B cell (primary cell): Measurements from ENCODE around the gene TLE3. TPM values are rescaled to one million over a fixed set of nuclear protein-coding genes. Genes with fewer than 3 reads are reported as not detected.

ENCODE experiments used
- ATAC-seq: fragments of 200-7000 bp; cut with Tn5 transposase; one replicate; pipeline ENCODE4 v1.10.0; 2021; ENCODE audit warnings: low read depth, mild to moderate bottlenecking, moderate number of reproducible peaks, moderate library complexity
- CTCF ChIA-PET: fragments of 350-600 bp; sonication (Branson Sonifier 250); formaldehyde crosslinking; loops from one replicate; lab custom pipeline; 2021; ENCODE audit warnings: antibody characterized with exemption, inconsistent platforms; lab: Charles Lee
- POLR2A ChIA-PET: fragments of 350-600 bp; sonication (Branson Sonifier 250); formaldehyde crosslinking; loops from one replicate; lab custom pipeline; 2021; ENCODE audit warnings: antibody characterized with exemption; lab: Charles Lee
- DNase-seq: peaks from one replicate; pipeline ENCODE4 v3.0.0; 2013
- H2AFZ ChIP-seq: 2 replicates; pipeline ENCODE4 v1.6.1; 2012; ENCODE audit warnings: mild to moderate bottlenecking, low read depth, low read length; ENCODE audit not compliant: insufficient read depth, poor library complexity, severe bottlenecking
- H3K27ac ChIP-seq, 2 donors: 1 replicate in 1 of 2; 2 replicates in 1 of 2; pipeline ENCODE4 v1.5.1; 2012 to 2013; ENCODE audit warnings: low read length in 2 of 2, mild to moderate bottlenecking in 2 of 2, moderate library complexity in 1 of 2
- H3K27me3 ChIP-seq, 4 experiments: fragments of 200-600 bp in 1 of 4; sonication (generic) in 1 of 4; replicated peaks in 1 of 4; 1 replicate in 2 of 4; 2 replicates in 2 of 4; pipeline versions ENCODE4 v1.6.1 to v1.7.0; 2013 to 2016; ENCODE audit warnings: low read length in 3 of 4, mild to moderate bottlenecking in 2 of 4, mixed read lengths in 1 of 4, moderate library complexity in 1 of 4; ENCODE audit not compliant: insufficient read depth in 4 of 4, control insufficient read depth in 3 of 4; ENCODE audit errors: control extremely low read depth in 1 of 4
- H3K36me3 ChIP-seq, 2 experiments: replicated peaks in 1 of 2; 1 replicate in 1 of 2; 2 replicates in 1 of 2; pipeline versions ENCODE4 v1.6.1 to v1.7.1; 2013; ENCODE audit warnings: low read length in 1 of 2; ENCODE audit not compliant: insufficient read depth in 2 of 2, control insufficient read depth in 1 of 2; ENCODE audit errors: control extremely low read depth in 1 of 2, extremely low read depth in 1 of 2
- H3K4me1 ChIP-seq, 2 donors: fragments of 200-600 bp in 1 of 2; sonication (generic) in 1 of 2; 1 replicate in 1 of 2; 2 replicates in 1 of 2; pipeline versions ENCODE4 v1.5.1 to v1.6.1; 2013 to 2017; ENCODE audit warnings: low read length in 2 of 2; ENCODE audit not compliant: control insufficient read depth in 2 of 2, insufficient read depth in 2 of 2
- H3K4me2 ChIP-seq: replicated peaks from 2 replicates; pipeline ENCODE3; 2012; ENCODE audit warnings: mild to moderate bottlenecking, low read depth, low read length; ENCODE audit not compliant: poor library complexity, severe bottlenecking
- H3K4me3 ChIP-seq, 5 experiments: fragments of 200-600 bp in 1 of 5; sonication (generic) in 1 of 5; 1 replicate in 3 of 5; 2 replicates in 2 of 5; pipeline versions ENCODE4 v1.5.1 to v1.7.0; 2011 to 2016; ENCODE audit warnings: low read length in 4 of 5, mild to moderate bottlenecking in 4 of 5, low read depth in 2 of 5, control low read depth in 1 of 5, moderate library complexity in 1 of 5; ENCODE audit not compliant: insufficient read depth in 1 of 5; ENCODE audit errors: control extremely low read depth in 1 of 5, extremely low read depth in 1 of 5
- H3K79me2 ChIP-seq: fragments of 200-600 bp; sonication (generic); one replicate; pipeline ENCODE4 v1.6.0; 2016; ENCODE audit warnings: low read length; ENCODE audit not compliant: control insufficient read depth, insufficient read depth
- H3K9ac ChIP-seq: fragments of 200-600 bp; sonication (generic); 2 replicates; pipeline ENCODE4 v1.6.1; 2017; ENCODE audit warnings: mild to moderate bottlenecking, low read length, moderate library complexity
- H3K9me3 ChIP-seq, 3 donors: one replicate each; pipeline versions ENCODE4 v1.6.1 to v1.7.1; 2013; ENCODE audit warnings: low read length in 2 of 3; ENCODE audit not compliant: control insufficient read depth in 2 of 3, insufficient read depth in 1 of 3; ENCODE audit errors: control extremely low read depth in 1 of 3
- H4K20me1 ChIP-seq: 2 replicates; pipeline ENCODE4 v1.6.0; 2012; ENCODE audit warnings: mild to moderate bottlenecking, low read length; ENCODE audit not compliant: insufficient read depth, control insufficient read depth, poor library complexity, severe bottlenecking
- H3K27ac Mint-ChIP-seq: one replicate; pipeline ENCODE4 v1.8.0; 2021; ENCODE audit warnings: mixed read lengths
- H3K27me3 Mint-ChIP-seq: one replicate; pipeline ENCODE4 v1.8.0; 2021; ENCODE audit warnings: mixed read lengths
- H3K4me1 Mint-ChIP-seq: one replicate; pipeline ENCODE4 v1.8.0; 2021; ENCODE audit warnings: mixed read lengths
- H3K4me3 Mint-ChIP-seq: one replicate; pipeline ENCODE4 v1.8.0; 2021; ENCODE audit warnings: mixed read lengths
- H3K9me3 Mint-ChIP-seq: one replicate; pipeline ENCODE4 v1.8.0; 2022; ENCODE audit warnings: mixed read lengths; ENCODE audit not compliant: insufficient read depth
- CTCF ChIP-seq: fragments of 200-600 bp; IDR thresholded peaks from one replicate; pipeline ENCODE4 v1.8.0; 2022; ENCODE audit warnings: antibody characterized with exemption, mild to moderate bottlenecking
- EZH2 ChIP-seq: IDR thresholded peaks from 2 replicates; pipeline ENCODE4 v1.6.1; 2012; ENCODE audit warnings: borderline replicate concordance, low read depth, mild to moderate bottlenecking, moderate library complexity, low read length; ENCODE audit not compliant: insufficient read depth, poor library complexity, severe bottlenecking
- WGBS: methylation state at CpG from one replicate; pipeline ENCODE4 v1.1.5; 2013; ENCODE audit warnings: missing lambda C conversion rate; ENCODE audit not compliant: insufficient coverage; 5-methylcytosine and 5-hydroxymethylcytosine counted together
- intact Hi-C: fragments of 100-400 bp; cut with micrococcal nuclease; formaldehyde crosslinking; loops from one replicate; pipeline ENCODE4 v1.10.0; 2022
- polyA plus RNA-seq: library from polyadenylated mRNA; depleted of rRNA; stranded (reverse); fragments of >200 nt; gene quantifications from 2 replicates; pipeline ENCODE4 v1.2.3, GENCODE V29; 2012
- total RNA-seq, 2 donors: library from RNA; stranded (reverse); fragments of 120-200 nt in 1 of 2; gene quantifications; 1 replicate in 1 of 2; 2 replicates in 1 of 2; pipeline versions ENCODE4 v1.2.3 to v1.2.4, GENCODE V29; 2013 to 2022

Gene TLE3
- total and polyA plus RNA-seq, 2 donors (not counting 1 experiment from before 2014, with no cell fraction given) = 187 to 278 TPM

GRCh38 chr15:70120958-70121623 lies 23.4 kb upstream of the TLE3 start:
- Mint-ChIP-seq H3K9me3 (no peaks in the 10 kb centered on the region), H3K27ac (no peak overlapping the region), H3K4me1 (peaks cover 3% of the 10 kb centered on the region), H3K27me3 (peaks cover 21% of the 10 kb centered on the region), H3K4me3 (no peak overlapping the region)
- no peak for ATAC-seq
- intact Hi-C loops = no loop called here
- WGBS = 80% methylated on average over 5 of the region's 10 CpGs
- Histone ChIP-seq H3K27ac (no peak overlapping the region), H3K9me3 (peaks cover 0 to 3% (median 0%) of the 10 kb centered on the region in 3 donors), H3K4me1 (no peaks in the 10 kb centered on the region), H3K9ac (no peak overlapping the region), H2AFZ (no peak overlapping the region), H3K4me3 (no peak overlapping the region), H3K27me3 (peaks cover 0 to 20% (median 4%) of the 10 kb centered on the region in 4 experiments), H3K79me2 (no peaks in the 10 kb centered on the region), H4K20me1 (no peaks in the 10 kb centered on the region), H3K4me2 (no peak overlapping the region), H3K36me3 (no peaks in the 10 kb centered on the region)
- TF ChIP-seq CTCF (no peak), EZH2 (no peak)
- ChIA-PET POLR2A (no interaction called here), CTCF (no interaction called here)
- no peak for DNase-seq

GRCh38 chr15:70119911-70120508 lies 22.3 kb upstream of the TLE3 start:
- Histone ChIP-seq H3K27ac (no peak overlapping the region), H3K4me2 (no peak overlapping the region), H3K9ac (no peak overlapping the region), H4K20me1 (no peaks in the 10 kb centered on the region), H3K36me3 (no peaks in the 10 kb centered on the region), H2AFZ (no peak overlapping the region), H3K9me3 (peaks cover 0 to 3% (median 0%) of the 10 kb centered on the region in 3 donors), H3K4me1 (no peaks in the 10 kb centered on the region), H3K79me2 (no peaks in the 10 kb centered on the region), H3K4me3 (no peak overlapping the region), H3K27me3 (peaks cover 0 to 16% (median 6%) of the 10 kb centered on the region in 4 experiments)
- CTCF ChIA-PET = no interaction called here
- TF ChIP-seq CTCF (no peak), EZH2 (no peak)
- Mint-ChIP-seq H3K4me1 (peaks cover 2% of the 10 kb centered on the region), H3K27me3 (peaks cover 22% of the 10 kb centered on the region), H3K27ac (no peak overlapping the region), H3K9me3 (no peaks in the 10 kb centered on the region), H3K4me3 (no peak overlapping the region)
- WGBS = 79% methylated on average over 5 of the region's 5 CpGs
- ATAC-seq = no peak
- intact Hi-C loops = no loop called here
- DNase-seq = no peak
- POLR2A ChIA-PET = no interaction called here
